H9 (cell line): ENCODE measurements around the gene ZNG1B. TPM values are rescaled to one million over a fixed set of nuclear protein-coding genes. Genes with fewer than 3 reads are reported as not detected.
"Not testable (repeated sequence)": the region's sequence is repeated elsewhere in the genome, so short reads cannot be mapped to it uniquely, and the experiment has no call there.

Experiments used
- DNase-seq: peaks from one replicate; pipeline ENCODE4 v3.0.0-alpha.2; 2017
- H2AFZ ChIP-seq: one replicate; pipeline ENCODE4 v1.6.1; 2013; ENCODE audit warnings: mild to moderate bottlenecking, low read length, control low read depth, moderate library complexity
- H2AK5ac ChIP-seq: 2 replicates; pipeline ENCODE4 v1.6.1; 2013; ENCODE audit warnings: low read length, control low read depth, mixed read lengths; ENCODE audit not compliant: insufficient read length
- H2BK120ac ChIP-seq: one replicate; pipeline ENCODE4 v1.6.1; 2013; ENCODE audit warnings: low read depth, mild to moderate bottlenecking, low read length, control low read depth, inconsistent platforms; ENCODE audit not compliant: poor library complexity, severe bottlenecking
- H2BK12ac ChIP-seq: 2 replicates; pipeline ENCODE4 v1.6.1; 2013; ENCODE audit warnings: low read length, control low read depth, mixed read lengths, low read depth; ENCODE audit not compliant: insufficient read length
- H2BK15ac ChIP-seq: 2 replicates; pipeline ENCODE4 v1.6.1; 2013; ENCODE audit warnings: low read depth, low read length, control low read depth
- H2BK20ac ChIP-seq: one replicate; pipeline ENCODE4 v1.6.1; 2013; ENCODE audit warnings: low read depth, mild to moderate bottlenecking, low read length, control low read depth, inconsistent platforms; ENCODE audit not compliant: poor library complexity, severe bottlenecking
- H2BK5ac ChIP-seq: 2 replicates; pipeline ENCODE4 v1.6.1; 2013; ENCODE audit warnings: low read length, control low read depth, mixed read lengths; ENCODE audit not compliant: insufficient read length
- H3K14ac ChIP-seq: 2 replicates; pipeline ENCODE4 v1.6.1; 2013; ENCODE audit warnings: low read length, control low read depth; ENCODE audit not compliant: insufficient read depth
- H3K18ac ChIP-seq: 2 replicates; pipeline ENCODE4 v1.6.1; 2013; ENCODE audit warnings: low read depth, mild to moderate bottlenecking, mixed read lengths, low read length, control low read depth; ENCODE audit not compliant: insufficient read length
- H3K23ac ChIP-seq: 2 replicates; pipeline ENCODE4 v1.6.1; 2013; ENCODE audit warnings: low read length, control low read depth, mixed read lengths, low read depth; ENCODE audit not compliant: insufficient read length
- H3K23me2 ChIP-seq: 2 replicates; pipeline ENCODE4 v1.6.1; 2013; ENCODE audit warnings: low read depth, mild to moderate bottlenecking, mixed read lengths, low read length, control low read depth; ENCODE audit not compliant: insufficient read length, poor library complexity, severe bottlenecking
- H3K27ac ChIP-seq: 2 replicates; pipeline ENCODE4 v1.5.1; 2013; ENCODE audit warnings: low read length, control low read depth, mixed read lengths, low read depth; ENCODE audit not compliant: insufficient read length
- H3K27me3 ChIP-seq: 2 replicates; pipeline ENCODE4 v1.6.1; 2013; ENCODE audit warnings: low read length, control low read depth, inconsistent platforms; ENCODE audit not compliant: insufficient read depth
- H3K4ac ChIP-seq: 2 replicates; pipeline ENCODE4 v1.6.1; 2013; ENCODE audit warnings: low read depth, mild to moderate bottlenecking, control low read depth, inconsistent platforms, low read length, moderate library complexity
- H3K4me1 ChIP-seq: 2 replicates; pipeline ENCODE4 v1.6.1; 2013; ENCODE audit warnings: low read length, control low read depth, inconsistent platforms; ENCODE audit not compliant: insufficient read depth
- H3K4me2 ChIP-seq: 2 replicates; pipeline ENCODE4 v1.6.1; 2013; ENCODE audit warnings: low read length, control low read depth, mixed read lengths; ENCODE audit not compliant: insufficient read length, insufficient read depth
- H3K56ac ChIP-seq: 2 replicates; pipeline ENCODE4 v1.6.1; 2013; ENCODE audit warnings: low read depth, mild to moderate bottlenecking, mixed read lengths, low read length, control low read depth; ENCODE audit not compliant: insufficient read length
- H3K79me1 ChIP-seq: 2 replicates; pipeline ENCODE4 v1.6.1; 2013; ENCODE audit warnings: low read depth, mild to moderate bottlenecking, moderate library complexity, low read length, control low read depth, inconsistent platforms; ENCODE audit not compliant: insufficient read depth, poor library complexity, severe bottlenecking
- H3K79me2 ChIP-seq: 2 replicates; pipeline ENCODE4 v1.6.1; 2013; ENCODE audit warnings: low read length, control low read depth, inconsistent platforms; ENCODE audit not compliant: insufficient read depth
- H3K9ac ChIP-seq: 2 replicates; pipeline ENCODE4 v1.6.1; 2013; ENCODE audit warnings: low read length, control low read depth, mixed read lengths; ENCODE audit not compliant: insufficient read length; ENCODE audit errors: extremely low read depth
- H3K9me3 ChIP-seq: one replicate; pipeline ENCODE4 v1.6.1; 2013; ENCODE audit warnings: low read depth, low read length, inconsistent platforms; ENCODE audit not compliant: control insufficient read depth
- H3T11ph ChIP-seq: one replicate; pipeline ENCODE4 v1.6.1; 2013; ENCODE audit warnings: mild to moderate bottlenecking, low read length, control low read depth, inconsistent platforms
- H4K20me1 ChIP-seq: one replicate; pipeline ENCODE4 v1.6.1; 2013; ENCODE audit not compliant: control insufficient read depth, insufficient read length, insufficient read depth
- H4K5ac ChIP-seq: 2 replicates; pipeline ENCODE4 v1.6.1; 2013; ENCODE audit warnings: low read depth, mild to moderate bottlenecking, mixed read lengths, low read length, control low read depth; ENCODE audit not compliant: insufficient read length
- H4K8ac ChIP-seq: replicated peaks from 2 replicates; pipeline ENCODE4 v1.6.1; 2013; ENCODE audit warnings: low read length, control low read depth, mixed read lengths, low read depth; ENCODE audit not compliant: insufficient read length
- H4K91ac ChIP-seq: 2 replicates; pipeline ENCODE4 v1.6.1; 2013; ENCODE audit warnings: low read depth, mild to moderate bottlenecking, moderate library complexity, mixed read lengths, low read length, control low read depth; ENCODE audit not compliant: insufficient read length
- H3K27ac Mint-ChIP-seq, 3 experiments: 2 replicates in 2 of 3; 3 replicates in 1 of 3; pipeline ENCODE4 v1.8.0; 2020 to 2021; ENCODE audit warnings: mixed read lengths in 3 of 3, mild to moderate bottlenecking in 1 of 3, moderate library complexity in 1 of 3
- H3K27me3 Mint-ChIP-seq: 2 replicates; pipeline ENCODE4 v1.8.0; 2021; ENCODE audit warnings: low read depth, mild to moderate bottlenecking, moderate library complexity, mixed read lengths
- H3K36me3 Mint-ChIP-seq, 3 experiments: 2 replicates in 2 of 3; 3 replicates in 1 of 3; pipeline ENCODE4 v1.8.0; 2020 to 2021; ENCODE audit warnings: low read depth in 3 of 3, mixed read lengths in 3 of 3; ENCODE audit not compliant: insufficient read depth in 1 of 3
- H3K4me1 Mint-ChIP-seq, 2 experiments: 2 replicates each; pipeline ENCODE4 v1.8.0; 2020; ENCODE audit warnings: mixed read lengths in 2 of 2
- H3K4me3 Mint-ChIP-seq, 2 experiments: 2 replicates in 1 of 2; 3 replicates in 1 of 2; pipeline ENCODE4 v1.8.0; 2020 to 2021; ENCODE audit warnings: mild to moderate bottlenecking in 2 of 2, mixed read lengths in 2 of 2, moderate library complexity in 1 of 2
- H3K9me3 Mint-ChIP-seq, 2 experiments: 2 replicates in 1 of 2; 3 replicates in 1 of 2; pipeline ENCODE4 v1.8.0; 2020; ENCODE audit warnings: mild to moderate bottlenecking in 2 of 2, mixed read lengths in 2 of 2, moderate library complexity in 1 of 2
- WGBS: extraction: QIAGEN DNeasy Blood & Tissue Kit; methylation state at CpG from one replicate; pipeline ENCODE4 v1.1.7; 2013; ENCODE audit warnings: missing lambda C conversion rate, low lambda C conversion rate, mixed read lengths; ENCODE audit not compliant: insufficient read length; ENCODE audit errors: extremely low coverage; 5-methylcytosine and 5-hydroxymethylcytosine counted together
- total RNA-seq: library from RNA; stranded (reverse); gene quantifications from 2 replicates; pipeline ENCODE4 v1.2.1, GENCODE V29; 2021

The ZNG1B gene
- total RNA-seq, 1 experiment from 2014 or later: 41.7 TPM

- peaks cover 28% of the 10 kb centered on the region for H3K27me3 Mint-ChIP-seq
- not testable (repeated sequence) for H3K79me1 ChIP-seq, H3K36me3 Mint-ChIP-seq, H3K4me1 ChIP-seq, H3K9me3 Mint-ChIP-seq, H3K18ac ChIP-seq, H3K4ac ChIP-seq, H4K5ac ChIP-seq, H2BK5ac ChIP-seq, H4K8ac ChIP-seq, H3K27ac Mint-ChIP-seq, H2BK12ac ChIP-seq, H3K4me1 Mint-ChIP-seq, H3K23me2 ChIP-seq, H3K9me3 ChIP-seq, H3K79me2 ChIP-seq, H3K27me3 ChIP-seq, H2BK20ac ChIP-seq, H3K56ac ChIP-seq, H3K14ac ChIP-seq, H3K4me3 Mint-ChIP-seq, H2AFZ ChIP-seq, H2AK5ac ChIP-seq, H4K20me1 ChIP-seq, H3K27ac ChIP-seq, H2BK120ac ChIP-seq, DNase-seq, H4K91ac ChIP-seq, H2BK15ac ChIP-seq, H3K4me2 ChIP-seq, H3K23ac ChIP-seq, H3T11ph ChIP-seq, H3K9ac ChIP-seq
- no CpG with 5 or more reads among the region's 2 CpGs for WGBS
Observed at GRCh38 chr2:113517025-113517424, 79.5 kb downstream of the ZNG1B start.

- H2BK5ac ChIP-seq, H3K27me3 ChIP-seq, H2BK20ac ChIP-seq, DNase-seq, H3K4me1 Mint-ChIP-seq, H3K79me1 ChIP-seq, H3K23me2 ChIP-seq, H3K9me3 ChIP-seq, H2AK5ac ChIP-seq, H3K27ac ChIP-seq, H2BK15ac ChIP-seq, H3K23ac ChIP-seq, H2BK120ac ChIP-seq, H3T11ph ChIP-seq, H3K56ac ChIP-seq, H4K5ac ChIP-seq, H2BK12ac ChIP-seq, H3K4ac ChIP-seq, H3K4me2 ChIP-seq, H3K14ac ChIP-seq, H2AFZ ChIP-seq, H3K79me2 ChIP-seq, H3K4me3 Mint-ChIP-seq, H4K20me1 ChIP-seq, H3K4me1 ChIP-seq, H4K8ac ChIP-seq, H3K27me3 Mint-ChIP-seq, H3K18ac ChIP-seq, H3K36me3 Mint-ChIP-seq, H3K9me3 Mint-ChIP-seq, H3K9ac ChIP-seq, H4K91ac ChIP-seq: not testable (repeated sequence)
- WGBS: no CpG with 5 or more reads among the region's 6 CpGs
- peak overlapping the region in 1 of 3 experiments; percentile 44; a peak in 1 of 7 replicates for H3K27ac Mint-ChIP-seq
Observed at GRCh38 chr2:113520837-113521236, 83.3 kb downstream of the ZNG1B start.
